K562 (cell line): Measurements from ENCODE around the gene CUL4B. TPM values are rescaled to one million over a fixed set of nuclear protein-coding genes. Genes with fewer than 3 reads are reported as not detected.

ENCODE experiments used
- AFF1 ChIP-seq, 2 experiments: fragments of 450-650 bp; IDR thresholded peaks; 2 replicates each; pipeline ENCODE4 v1.6.1; 2018; ENCODE audit warnings: mild to moderate bottlenecking in 2 of 2, low read depth in 1 of 2; ENCODE audit not compliant: partially characterized antibody in 2 of 2
- ARID1B ChIP-seq: fragments of 450-650 bp; IDR thresholded peaks from 2 replicates; pipeline ENCODE4 v1.6.1; 2016; ENCODE audit warnings: antibody characterized with exemption, mild to moderate bottlenecking, inconsistent platforms
- ATF1 ChIP-seq, 2 experiments: fragments of 450-650 bp in 1 of 2; IDR thresholded peaks; 2 replicates each; pipeline ENCODE4 v1.6.1; 2016; ENCODE audit warnings: missing compliant biosample characterization in 1 of 2, missing genetic modification characterization in 1 of 2
- BRCA1 ChIP-seq, 2 experiments: fragments of 450-650 bp in 1 of 2; sonication (generic) in 1 of 2; formaldehyde crosslinking in 1 of 2; IDR thresholded peaks; 2 replicates each; pipeline versions ENCODE4 v1.5.0 to v1.6.1; 2017 to 2020; ENCODE audit warnings: mild to moderate bottlenecking in 1 of 2, missing genetic modification reagents in 1 of 2
- CBFB ChIP-seq: sonication (generic); formaldehyde crosslinking; IDR thresholded peaks from 2 replicates; pipeline ENCODE4 v1.4.0; 2020; ENCODE audit warnings: mild to moderate bottlenecking, missing genetic modification reagents
- DDX20 ChIP-seq: fragments of 450-650 bp; IDR thresholded peaks from 2 replicates; pipeline ENCODE4 v1.6.1; 2016; ENCODE audit warnings: missing genetic modification characterization, low read depth, mild to moderate bottlenecking, missing compliant biosample characterization, moderate library complexity
- EP400 ChIP-seq: fragments of 450-650 bp; IDR thresholded peaks from 2 replicates; pipeline ENCODE4 v1.6.1; 2017; ENCODE audit warnings: antibody characterized with exemption, mild to moderate bottlenecking, moderate library complexity
- GATAD2B ChIP-seq: fragments of 450-650 bp; IDR thresholded peaks from 2 replicates; pipeline ENCODE4 v1.6.1; 2017; ENCODE audit warnings: mild to moderate bottlenecking, borderline replicate concordance
- HDAC1 ChIP-seq, 2 experiments: fragments of 450-650 bp; IDR thresholded peaks; 2 replicates each; pipeline ENCODE4 v1.6.1; 2016 to 2017; ENCODE audit warnings: inconsistent platforms in 1 of 2, mild to moderate bottlenecking in 1 of 2, moderate library complexity in 1 of 2
- HINFP ChIP-seq: fragments of 450-650 bp; conservative IDR thresholded peaks from 2 replicates; pipeline ENCODE4 v1.6.1; 2016; ENCODE audit warnings: missing genetic modification characterization, low read depth, mild to moderate bottlenecking, control low read depth, missing compliant biosample characterization
- MCM3 ChIP-seq: fragments of 450-650 bp; IDR thresholded peaks from 2 replicates; pipeline ENCODE4 v1.6.1; 2016
- NFXL1 ChIP-seq: fragments of 450-650 bp; formaldehyde crosslinking; IDR thresholded peaks from 2 replicates; pipeline ENCODE4 v1.4.0; 2021; ENCODE audit warnings: mild to moderate bottlenecking
- NR3C1 ChIP-seq: sonication (generic); formaldehyde crosslinking; IDR thresholded peaks from 2 replicates; pipeline ENCODE4 v1.8.1; 2022; ENCODE audit warnings: missing genetic modification reagents
- RFX1 ChIP-seq: fragments of 450-650 bp; IDR thresholded peaks from 2 replicates; pipeline ENCODE4 v1.6.1; 2016; ENCODE audit warnings: mild to moderate bottlenecking, moderate library complexity
- SRF ChIP-seq, 2 experiments: fragments of 250-450, 450-650 bp in 1 of 2; sonication (Bioruptor Pico) in 1 of 2; sonication (generic) in 1 of 2; formaldehyde crosslinking; IDR thresholded peaks; 2 replicates each; pipeline versions ENCODE4 v1.5.0 to v1.5.1; 2020 to 2022; ENCODE audit warnings: mild to moderate bottlenecking in 1 of 2, missing genetic modification reagents in 1 of 2
- STAT5B ChIP-seq: fragments of 250-450 bp; sonication (Bioruptor Pico); IDR thresholded peaks from 2 replicates; pipeline ENCODE4 v1.8.0; 2021; ENCODE audit warnings: mild to moderate bottlenecking, inconsistent platforms
- TBL1XR1 ChIP-seq, 2 experiments: IDR thresholded peaks; 2 replicates each; pipeline ENCODE4 v1.6.1; 2012; ENCODE audit warnings: improper control_type of control experiment in 2 of 2, low read length in 2 of 2, mild to moderate bottlenecking in 1 of 2
- TBP ChIP-seq: optimal IDR thresholded peaks from 2 replicates; pipeline ENCODE3; 2011; ENCODE audit warnings: low read depth, low read length, improper control_type of control experiment
- TEAD2 ChIP-seq: fragments of 450-650 bp; IDR thresholded peaks from 2 replicates; pipeline ENCODE4 v1.6.1; 2016; ENCODE audit warnings: missing genetic modification characterization, control low read depth, missing compliant biosample characterization
- ZFP30 ChIP-seq: fragments of 250-450 bp; sonication (Bioruptor Pico); IDR thresholded peaks from 2 replicates; pipeline ENCODE4 v1.8.0; 2022; ENCODE audit warnings: moderate library complexity, mild to moderate bottlenecking, inconsistent platforms, borderline replicate concordance
- ZNF143 ChIP-seq: sonication (generic); formaldehyde crosslinking; IDR thresholded peaks from 2 replicates; pipeline ENCODE4 v1.9.0; 2022; ENCODE audit warnings: mild to moderate bottlenecking, missing genetic modification reagents
- ZNF75A ChIP-seq: fragments of 450-650 bp; formaldehyde crosslinking; IDR thresholded peaks from 2 replicates; pipeline ENCODE4 v1.4.0; 2020; ENCODE audit warnings: mild to moderate bottlenecking
- ZNF77 ChIP-seq: fragments of 250-450 bp; sonication (Bioruptor Pico); IDR thresholded peaks from 2 replicates; pipeline ENCODE4 v1.5.0; 2020
- polyA plus RNA-seq, 8 experiments: library from polyadenylated mRNA; depleted of rRNA in 4 of 8; stranded (reverse) in 5 of 8; unstranded in 3 of 8; fragments of >200 nt; fragmentation: Nextera tagmentation in 2 of 8; fragmentation: Illumina TruSeq in 1 of 8; extraction: Ambion mirVana in 2 of 8; extraction: Trizol in 1 of 8; gene quantifications; 2 replicates each; pipeline versions ENCODE4 v1.2.1 to v1.2.3, GENCODE V29; 2011 to 2014; ENCODE audit warnings: inconsistent platforms in 1 of 8, missing spikeins in 1 of 8
- total RNA-seq, 7 experiments: library from RNA; depleted of rRNA in 6 of 7; stranded (reverse); fragments of >200 nt in 6 of 7; fragmentation: Illumina TruSeq in 2 of 7; extraction: Trizol in 2 of 7; gene quantifications; 2 replicates each; pipeline versions ENCODE4 v1.2.1 to v1.2.3, GENCODE V29; 2011 to 2021; ENCODE audit warnings: low replicate concordance in 1 of 7

Gene CUL4B
- total and polyA plus RNA-seq, 9 of the 15 experiments (the other 6 are each of a cell fraction or from before 2014, with no cell fraction given): 15.0 to 41.7 (median 37.5) TPM

- TF ChIP-seq TBP (peak; percentile 55), TEAD2 (tag) (no peak), BRCA1 (IDR thresholded peaks at IDR 0.05) (no peak), BRCA1 (CRISPR knock-in tag; IDR thresholded peaks at IDR 0.05) (no peak), MCM3 (no peak), SRF (CRISPR knock-in tag; IDR thresholded peaks at IDR 0.05) (no peak), ZNF75A (CRISPR knock-in tag) (no peak), AFF1 (IDR thresholded peaks at IDR 0.05; ENCODE audit: low read depth in 1 of 2, partially characterized antibody in 2 of 2) (no peak), EP400 (no peak), HINFP (tag) (no peak), NR3C1 (CRISPR knock-in tag) (no peak), GATAD2B (no peak), TBL1XR1 (IDR thresholded peaks at IDR 0.05; ENCODE audit: low read length in 2 of 2) (0 out of 4 replicates have a peak, but pooled peaks of 1 of the 2 experiments have one; percentile 26), ATF1 (CRISPR knock-in tag; IDR thresholded peaks at IDR 0.05) (no peak), ATF1 (tag; IDR thresholded peaks at IDR 0.05) (no peak), ZNF143 (no peak), STAT5B (CRISPR knock-in tag) (no peak), DDX20 (tag) (no peak), HDAC1 (IDR thresholded peaks at IDR 0.05) (no peak), ARID1B (no peak), ZNF77 (CRISPR knock-in tag) (no peak), NFXL1 (CRISPR knock-in tag) (no peak), ZFP30 (no peak), RFX1 (no peak), CBFB (CRISPR knock-in tag) (no peak)
Observed at GRCh38 chrX:120561634-120562568, 1.1 kb upstream of the CUL4B start (continued).
